ENCODE results near the gene SERPINA5. TPM values are rescaled to one million over a fixed set of nuclear protein-coding genes. Genes with fewer than 3 reads are reported as not detected.
"Not testable (repeated sequence)": the region's sequence is repeated elsewhere in the genome, so short reads cannot be mapped to it uniquely, and the experiment has no call there.

SERPINA5 gene
- total and polyA plus RNA-seq, 10 of the 15 experiments (the other 5 are each of a cell fraction or from before 2014, with no cell fraction given) = 0.90 TPM; not detected in 9

- TF ChIP-seq, protein P1, sequence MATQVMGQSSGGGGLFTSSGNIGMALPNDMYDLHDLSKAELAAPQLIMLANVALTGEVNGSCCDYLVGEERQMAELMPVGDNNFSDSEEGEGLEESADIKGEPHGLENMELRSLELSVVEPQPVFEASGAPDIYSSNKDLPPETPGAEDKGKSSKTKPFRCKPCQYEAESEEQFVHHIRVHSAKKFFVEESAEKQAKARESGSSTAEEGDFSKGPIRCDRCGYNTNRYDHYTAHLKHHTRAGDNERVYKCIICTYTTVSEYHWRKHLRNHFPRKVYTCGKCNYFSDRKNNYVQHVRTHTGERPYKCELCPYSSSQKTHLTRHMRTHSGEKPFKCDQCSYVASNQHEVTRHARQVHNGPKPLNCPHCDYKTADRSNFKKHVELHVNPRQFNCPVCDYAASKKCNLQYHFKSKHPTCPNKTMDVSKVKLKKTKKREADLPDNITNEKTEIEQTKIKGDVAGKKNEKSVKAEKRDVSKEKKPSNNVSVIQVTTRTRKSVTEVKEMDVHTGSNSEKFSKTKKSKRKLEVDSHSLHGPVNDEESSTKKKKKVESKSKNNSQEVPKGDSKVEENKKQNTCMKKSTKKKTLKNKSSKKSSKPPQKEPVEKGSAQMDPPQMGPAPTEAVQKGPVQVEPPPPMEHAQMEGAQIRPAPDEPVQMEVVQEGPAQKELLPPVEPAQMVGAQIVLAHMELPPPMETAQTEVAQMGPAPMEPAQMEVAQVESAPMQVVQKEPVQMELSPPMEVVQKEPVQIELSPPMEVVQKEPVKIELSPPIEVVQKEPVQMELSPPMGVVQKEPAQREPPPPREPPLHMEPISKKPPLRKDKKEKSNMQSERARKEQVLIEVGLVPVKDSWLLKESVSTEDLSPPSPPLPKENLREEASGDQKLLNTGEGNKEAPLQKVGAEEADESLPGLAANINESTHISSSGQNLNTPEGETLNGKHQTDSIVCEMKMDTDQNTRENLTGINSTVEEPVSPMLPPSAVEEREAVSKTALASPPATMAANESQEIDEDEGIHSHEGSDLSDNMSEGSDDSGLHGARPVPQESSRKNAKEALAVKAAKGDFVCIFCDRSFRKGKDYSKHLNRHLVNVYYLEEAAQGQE (IDR thresholded peaks at IDR 0.05; ENCODE audit: low read depth, low read length) = no peak
- TF ChIP-seq RFX5 (IDR thresholded peaks at IDR 0.05; ENCODE audit: low read depth, low read length) = no peak
- no peak for TF ChIP-seq E4F1 (IDR thresholded peaks at IDR 0.05; ENCODE audit: borderline replicate concordance, partially characterized antibody)
- no peak for TF ChIP-seq NFIC (IDR thresholded peaks at IDR 0.05; ENCODE audit: low read depth, low read length)
- TF ChIP-seq ASH2L (IDR thresholded peaks at IDR 0.05; ENCODE audit: borderline replicate concordance, low read depth) = no peak
Observed at GRCh38 chr14:94575730-94576585, 5.3 kb upstream of the SERPINA5 start (continued).

DNA sequence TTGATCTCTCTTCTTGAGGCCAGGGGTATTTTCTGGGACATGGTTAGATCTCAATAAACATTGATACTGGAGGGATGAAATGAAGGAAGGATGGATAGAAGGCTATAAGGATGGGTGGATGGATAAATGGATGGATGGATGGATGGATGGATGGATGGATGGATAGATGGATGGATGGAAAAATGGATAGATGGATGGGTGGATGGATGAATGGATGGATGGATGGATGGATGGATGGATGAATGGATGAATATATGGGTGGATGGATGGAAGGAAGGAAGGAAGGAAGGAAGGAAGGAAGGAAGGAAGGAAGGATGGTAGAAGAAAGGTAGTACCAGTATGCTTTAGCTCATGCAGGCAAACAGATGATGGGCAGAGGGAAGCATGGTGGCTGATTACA lies 3.8 kb upstream of the SERPINA5 start:
- POLR2A ChIA-PET; BruUV-seq (replicated peaks); H3K27me3 ChIP-seq (replicated peaks in 1 of 2; ENCODE audit: control insufficient read depth in 2 of 2, insufficient read depth in 2 of 2, low read length in 1 of 2); in situ Hi-C loops (cut with MboI); H3K4me2 ChIP-seq (ENCODE audit: control insufficient read depth, insufficient read depth); CTCF ChIA-PET; DNase-seq (ENCODE audit: low read depth, low spot score); H4K20me1 ChIP-seq (ENCODE audit: control insufficient read depth, insufficient read depth); H3K36me3 ChIP-seq (ENCODE audit: control insufficient read depth in 2 of 2, insufficient read depth in 2 of 2, low read length in 1 of 2); H3K9ac ChIP-seq (ENCODE audit: control insufficient read depth, insufficient read depth, low read length); H3K27ac ChIP-seq (ENCODE audit: control insufficient read depth, insufficient read depth); FAIRE-seq; H3K79me2 ChIP-seq (ENCODE audit: control insufficient read depth, insufficient read depth, low read length); H3K9me3 ChIP-seq (replicated peaks; ENCODE audit: control insufficient read depth, insufficient read depth, low read length); SMC1A ChIA-PET (ENCODE audit: uncharacterized antibody, unreplicated experiment); intact Hi-C loops (cut with micrococcal nuclease; ENCODE audit: unreplicated experiment); H2AFZ ChIP-seq (ENCODE audit: control insufficient read depth, low read depth, low read length); RAD21 ChIA-PET (ENCODE audit: unreplicated experiment); ATAC-seq; H3K4me1 ChIP-seq (ENCODE audit: control insufficient read depth, insufficient read depth, low read length); H3K4me3 ChIP-seq: not testable (repeated sequence)
